GM21526 (cell line): ENCODE results near the gene PDE7B.
"Not testable (repeated sequence)": the region's sequence is repeated elsewhere in the genome, so short reads cannot be mapped to it uniquely, and the experiment has no call there.

Experiments used
- ATAC-seq: cut with Tn5 transposase; IDR thresholded peaks from one replicate; pipeline ENCODE4 v1.9.1; 2021; ENCODE audit warnings: moderate library complexity; ENCODE audit not compliant: unreplicated experiment, low FRiP score

Gene PDE7B

DNA sequence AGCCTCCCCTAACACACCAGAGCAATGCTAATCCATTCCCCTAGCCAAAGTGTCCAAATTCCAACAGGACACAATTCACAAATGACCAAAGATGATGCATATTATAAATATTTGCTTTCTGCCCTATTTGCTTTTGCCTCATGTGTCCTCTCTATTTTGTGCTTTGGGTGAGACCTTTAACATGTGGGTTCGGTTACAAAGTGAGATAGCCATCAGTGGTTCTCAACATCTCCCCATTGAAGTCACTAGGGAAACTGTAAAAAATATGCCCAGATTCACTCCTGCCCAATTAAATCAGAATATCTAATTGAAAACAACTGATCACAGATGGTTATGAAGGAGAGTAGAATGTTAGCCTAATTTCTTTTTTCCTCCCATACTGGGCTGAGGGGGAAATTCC is 239.4 kb downstream of the PDE7B start:
- ATAC-seq = no peak

DNA sequence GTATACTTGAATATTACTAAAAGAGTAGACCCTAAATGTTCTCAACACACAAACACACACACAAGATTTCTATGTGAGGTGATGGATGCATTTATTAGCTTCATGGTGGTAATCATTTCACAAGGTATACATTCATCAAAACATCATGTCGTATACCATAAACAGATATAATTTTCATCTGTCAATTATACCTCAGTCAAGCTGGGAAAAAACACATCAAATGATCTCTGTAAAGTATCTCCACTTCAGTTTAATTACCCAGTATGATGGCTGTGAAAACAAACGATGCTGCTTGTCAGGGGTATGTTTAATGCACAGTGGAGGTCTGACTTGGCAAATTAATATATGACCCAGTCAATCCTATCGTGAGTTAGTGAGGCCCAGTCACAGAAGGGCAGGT is 241.4 kb downstream of the PDE7B start:
- no peak for ATAC-seq

DNA sequence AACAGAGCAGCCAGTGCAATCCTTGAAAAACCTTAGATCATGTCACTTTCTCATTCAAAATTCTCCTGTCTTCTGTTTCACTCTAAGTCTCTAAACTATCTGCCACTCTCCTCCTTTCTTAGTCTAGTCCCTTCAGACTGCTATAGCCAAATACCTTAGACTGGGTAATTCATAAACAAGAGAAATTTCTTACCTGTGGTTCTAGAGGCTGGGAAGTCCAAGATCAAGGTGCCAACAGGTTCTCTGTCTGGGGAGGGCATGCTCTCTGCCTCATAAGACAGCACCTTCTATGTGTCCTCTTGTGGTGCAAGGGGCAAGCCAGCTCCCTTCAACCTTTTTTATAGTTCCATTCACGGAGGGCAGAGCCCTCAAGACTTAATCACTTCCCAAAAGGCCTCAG is 242.3 kb downstream of the PDE7B start:
- no peak for ATAC-seq

DNA sequence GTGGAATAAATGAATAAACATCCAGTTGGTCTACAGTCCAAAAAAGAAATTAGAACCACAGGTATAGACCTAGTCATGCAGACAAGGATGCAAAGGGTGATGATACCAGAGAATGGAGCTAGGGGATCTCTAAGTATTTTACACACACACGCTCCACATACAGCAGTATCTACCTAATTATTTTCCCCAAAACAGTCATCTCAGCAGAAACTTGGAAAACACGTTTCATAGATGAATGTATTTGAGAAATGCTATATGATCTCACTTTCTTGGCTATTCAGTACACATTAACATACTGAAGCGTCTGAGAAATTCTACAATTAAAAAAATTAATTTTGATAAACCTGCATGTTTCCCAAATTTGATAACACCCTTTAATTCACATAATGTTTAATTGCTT is 243.3 kb downstream of the PDE7B start:
- no peak for ATAC-seq

DNA sequence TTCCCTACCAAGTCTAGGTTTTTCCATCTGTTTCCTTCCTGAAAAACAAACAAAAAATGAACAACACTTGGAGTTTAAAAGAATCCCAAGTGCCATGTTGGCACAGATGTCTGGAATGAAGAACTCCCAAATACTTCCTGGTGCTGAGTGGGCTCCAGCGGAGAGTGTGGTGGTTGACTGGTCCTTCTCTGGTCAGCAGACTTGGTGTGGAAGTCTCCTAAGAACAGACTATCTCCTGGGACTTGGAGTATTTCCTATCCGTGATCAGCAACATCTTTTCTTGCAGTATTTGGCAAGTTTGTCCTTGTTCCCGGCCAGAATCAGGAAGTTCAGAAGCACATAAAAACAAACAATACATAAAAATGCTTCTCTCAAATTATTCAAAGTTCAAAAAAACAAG is 244.5 kb downstream of the PDE7B start:
- ATAC-seq = no peak

DNA sequence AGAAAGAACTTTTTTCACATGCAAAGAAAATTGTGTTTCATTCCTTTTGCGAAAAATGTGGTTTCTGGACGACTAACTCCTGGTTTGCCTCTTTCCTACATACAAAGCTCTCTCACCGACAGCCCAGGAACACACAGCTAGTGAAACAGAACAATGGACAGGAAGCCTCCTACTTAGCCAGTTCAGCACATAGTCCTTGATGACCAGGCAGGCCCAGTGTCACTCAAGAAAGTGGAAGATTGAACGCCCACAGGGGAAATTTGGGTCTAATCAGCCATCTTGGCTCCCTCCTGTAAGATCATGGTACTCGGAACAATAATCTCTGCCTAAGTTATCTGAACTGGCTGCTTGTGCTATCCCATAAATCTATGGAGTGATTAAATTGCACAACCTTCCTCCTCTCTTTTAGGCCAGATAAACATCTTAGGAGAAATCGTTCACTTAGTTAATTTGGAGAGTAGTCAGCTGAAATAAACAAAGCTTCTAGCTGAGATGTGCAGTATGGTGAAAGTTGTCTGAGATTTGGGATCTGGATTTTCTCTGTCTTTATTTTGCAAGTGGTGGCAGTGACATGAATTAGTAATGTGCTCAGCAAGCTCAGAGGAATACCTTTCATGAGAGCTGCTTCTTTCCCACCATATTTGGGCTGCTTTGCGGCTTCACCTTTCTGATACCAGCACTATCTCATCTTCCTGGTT is 251.6 kb downstream of the PDE7B start:
- ATAC-seq = no peak

DNA sequence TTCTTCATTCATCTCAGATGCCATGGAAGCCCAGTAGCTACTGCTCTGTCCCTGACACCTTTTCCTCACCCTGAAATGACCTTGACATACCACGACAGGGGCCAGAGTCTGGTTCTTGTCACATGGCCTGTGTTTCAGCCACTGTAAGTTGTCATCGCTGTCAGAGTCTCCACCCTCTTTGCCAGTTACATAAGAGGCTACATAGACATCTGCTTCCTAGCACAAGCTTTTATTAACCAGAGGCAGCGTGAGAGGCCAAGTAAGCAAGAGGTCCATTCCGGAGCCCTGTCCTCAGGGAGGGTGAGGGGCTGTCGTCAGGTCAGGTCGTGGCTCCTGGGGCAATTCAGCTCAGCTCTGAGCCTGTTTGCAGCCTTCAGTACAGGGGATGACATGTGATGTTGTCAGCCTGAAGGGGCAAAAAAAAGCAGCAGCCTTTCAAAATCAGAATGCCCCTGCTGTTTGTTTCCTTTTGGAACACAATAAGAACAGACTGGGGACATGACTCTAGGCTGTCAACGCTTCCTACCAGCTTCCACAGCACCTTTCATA is 252.3 kb downstream of the PDE7B start:
- no peak for ATAC-seq

DNA sequence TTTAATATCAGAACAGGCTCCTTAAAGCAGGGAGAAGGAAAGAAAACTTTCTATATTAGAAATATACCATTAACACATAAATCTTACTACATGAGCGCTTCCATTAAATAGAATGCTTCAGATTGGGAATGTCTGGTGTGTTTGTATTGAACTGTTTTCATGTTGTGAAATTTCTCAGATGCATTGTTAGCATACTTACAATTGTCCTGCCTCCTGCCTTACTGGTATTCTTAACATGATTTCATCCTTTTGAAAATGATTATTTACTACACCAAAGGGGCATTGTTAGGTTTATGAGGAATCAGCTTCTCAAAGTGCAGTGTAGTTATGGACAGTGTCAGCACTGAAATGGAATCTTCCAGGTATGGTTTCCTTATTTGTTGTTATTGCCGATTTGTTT is 253.1 kb downstream of the PDE7B start:
- no peak for ATAC-seq

DNA sequence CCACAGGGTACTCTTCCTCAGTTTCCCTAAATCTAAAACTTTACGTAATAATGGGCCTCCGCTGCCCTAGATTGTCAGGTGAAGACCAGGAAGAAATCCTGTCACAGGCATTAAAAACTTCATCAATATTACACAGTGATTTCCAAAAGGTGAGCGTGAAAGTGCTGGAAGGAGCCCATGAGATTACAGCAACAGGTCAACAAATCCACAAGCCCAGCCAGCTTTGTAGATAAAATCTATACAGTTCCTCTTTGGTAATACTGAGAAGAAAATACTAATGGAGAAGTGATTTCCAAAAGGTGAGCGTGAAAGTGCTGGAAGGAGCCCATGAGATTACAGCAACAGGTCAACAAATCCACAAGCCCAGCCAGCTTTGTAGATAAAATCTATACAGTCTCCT is 254.3 kb downstream of the PDE7B start:
- ATAC-seq = not testable (repeated sequence)

DNA sequence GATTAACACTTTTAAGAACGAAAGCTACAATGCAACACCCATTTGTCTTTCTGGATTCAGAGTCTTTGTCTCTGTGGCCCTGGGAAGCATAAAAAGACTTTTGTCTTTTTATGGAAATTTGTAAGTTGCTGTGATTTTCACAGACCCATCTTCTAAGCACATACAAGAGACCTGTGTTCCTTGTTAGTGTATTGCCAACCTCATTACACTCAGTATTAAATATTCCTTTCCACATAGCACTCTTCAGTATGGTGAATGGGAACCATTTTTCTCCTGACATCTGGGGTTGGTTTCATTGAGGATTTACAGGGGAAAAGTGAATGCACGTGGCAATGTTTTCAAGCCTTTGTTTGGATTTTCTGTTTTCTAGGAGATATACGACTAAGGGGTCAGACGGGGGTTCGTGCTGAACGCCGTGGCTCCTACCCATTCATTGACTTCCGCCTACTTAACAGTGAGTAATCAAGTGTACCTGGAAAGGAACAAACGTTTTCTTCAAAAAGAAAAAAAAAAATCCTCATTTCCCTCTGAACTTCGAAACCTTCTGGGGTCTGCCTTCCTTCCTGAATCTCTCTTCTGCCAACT is 257.0 kb downstream of the PDE7B start:
- ATAC-seq = no peak

DNA sequence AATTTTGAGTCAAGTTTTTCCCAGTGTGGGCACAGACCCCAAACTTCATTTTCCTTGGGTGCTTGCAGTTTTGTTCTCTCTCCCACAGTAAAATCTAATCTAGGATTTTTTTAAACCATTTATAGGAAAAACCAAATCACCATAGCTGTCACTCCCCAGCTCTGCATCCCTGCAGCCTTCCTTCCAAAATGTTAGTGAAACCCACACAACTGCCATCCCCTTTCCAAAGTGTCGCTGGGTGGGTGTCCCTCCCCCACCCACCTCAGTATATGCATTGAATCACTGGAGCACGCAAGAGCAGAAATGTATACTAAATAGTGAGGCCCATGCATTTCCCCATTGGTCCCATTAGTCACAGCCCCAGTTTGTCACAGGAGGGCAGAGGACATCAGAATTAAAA is 260.3 kb downstream of the PDE7B start:
- ATAC-seq = no peak

DNA sequence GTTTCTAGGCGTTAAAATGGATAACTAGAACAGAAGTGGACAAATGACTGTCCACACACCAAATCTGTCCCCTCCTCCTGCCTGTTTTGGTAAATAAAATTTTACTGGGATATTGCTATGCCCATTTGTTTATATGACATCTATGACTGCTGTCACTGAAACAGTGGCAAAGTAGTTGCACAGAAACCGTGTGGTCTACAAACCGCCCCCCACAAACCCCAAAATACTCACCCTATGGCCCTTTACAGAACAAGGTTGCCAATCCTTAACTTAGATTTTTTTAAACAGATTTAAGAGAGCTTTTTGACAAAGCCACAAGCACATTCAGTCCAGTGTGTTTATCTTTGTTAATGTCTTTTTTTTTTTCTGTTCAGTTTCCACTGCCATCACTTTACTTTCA is 260.8 kb downstream of the PDE7B start:
- ATAC-seq = no peak

DNA sequence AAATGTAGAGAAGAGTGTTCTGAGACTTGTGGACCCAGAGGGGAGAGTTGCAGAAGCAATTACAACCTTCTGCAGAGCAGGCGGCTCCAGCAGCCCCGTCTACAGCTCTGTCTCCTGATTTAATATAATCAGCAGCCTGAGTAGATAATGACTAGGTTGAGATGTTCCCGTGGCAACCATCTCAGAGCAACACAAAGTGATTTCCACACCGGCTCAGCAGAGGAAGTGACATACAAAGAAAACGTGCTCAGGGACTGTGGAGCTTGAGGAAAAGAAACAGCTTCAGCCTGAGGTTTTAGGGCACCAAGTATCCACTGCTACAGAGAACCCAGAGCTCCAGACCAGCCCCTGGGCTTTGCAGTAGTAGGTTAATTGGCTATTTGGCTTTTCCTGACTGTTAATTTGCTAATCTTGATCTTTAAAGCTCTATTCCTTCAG is 262.3 kb downstream of the PDE7B start:
- ATAC-seq = no peak

DNA sequence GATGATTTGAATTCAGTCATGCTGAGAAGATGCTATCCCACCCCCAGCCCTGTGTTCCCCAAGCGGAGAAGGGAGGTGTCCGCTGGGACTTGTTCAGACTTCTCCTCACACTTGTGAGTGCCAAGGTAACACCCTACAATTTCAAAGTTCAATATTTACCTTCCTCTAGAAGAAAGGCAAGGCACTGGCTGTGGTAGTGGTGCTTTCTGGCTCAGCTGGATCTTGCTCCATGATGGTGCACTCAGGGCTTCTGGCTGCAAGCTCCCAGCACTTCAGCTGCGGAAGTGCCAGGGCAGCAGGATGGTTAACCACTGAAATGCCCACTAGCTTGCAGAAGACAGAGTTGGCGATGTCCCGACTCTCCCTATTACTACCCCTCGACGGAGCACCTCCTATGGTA is 263.2 kb downstream of the PDE7B start:
- ATAC-seq = no peak

DNA sequence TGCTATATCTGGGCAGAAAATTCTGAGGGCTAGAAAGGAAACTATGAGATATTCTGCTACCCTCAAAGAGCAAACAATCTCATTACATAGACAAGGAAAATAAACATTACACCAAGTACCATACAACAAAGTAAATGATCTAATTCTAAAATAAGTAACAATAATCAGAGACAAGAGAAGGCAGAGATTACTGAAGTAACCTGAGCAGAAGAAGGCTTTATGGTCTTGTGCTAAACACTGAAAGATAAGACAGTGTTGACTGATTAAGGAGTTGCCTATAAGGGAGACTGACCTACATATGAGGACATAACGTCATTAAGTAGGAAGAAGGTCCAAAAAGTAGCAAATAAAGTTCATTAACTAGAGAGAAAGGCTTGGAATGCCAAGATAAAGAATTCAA is 264.4 kb downstream of the PDE7B start:
- no peak for ATAC-seq

DNA sequence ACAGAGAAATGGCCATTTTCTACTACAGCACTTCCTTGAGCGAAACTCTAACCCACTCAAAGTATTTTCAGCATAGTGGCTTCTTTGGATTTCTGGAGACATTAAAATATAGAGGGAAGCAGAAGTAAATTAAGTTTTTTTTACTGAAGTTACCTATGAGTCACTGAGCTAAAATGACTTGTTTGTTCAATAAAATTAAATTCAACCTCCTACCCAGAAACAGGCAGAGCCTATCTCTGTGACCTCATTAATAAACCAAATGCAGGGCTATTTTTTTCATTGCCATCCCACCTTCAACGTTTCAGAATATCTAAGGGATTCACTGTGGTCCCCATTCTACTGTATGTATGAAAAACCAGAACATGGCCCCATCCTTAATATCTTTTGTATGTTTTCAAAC is 265.6 kb downstream of the PDE7B start:
- ATAC-seq = no peak

DNA sequence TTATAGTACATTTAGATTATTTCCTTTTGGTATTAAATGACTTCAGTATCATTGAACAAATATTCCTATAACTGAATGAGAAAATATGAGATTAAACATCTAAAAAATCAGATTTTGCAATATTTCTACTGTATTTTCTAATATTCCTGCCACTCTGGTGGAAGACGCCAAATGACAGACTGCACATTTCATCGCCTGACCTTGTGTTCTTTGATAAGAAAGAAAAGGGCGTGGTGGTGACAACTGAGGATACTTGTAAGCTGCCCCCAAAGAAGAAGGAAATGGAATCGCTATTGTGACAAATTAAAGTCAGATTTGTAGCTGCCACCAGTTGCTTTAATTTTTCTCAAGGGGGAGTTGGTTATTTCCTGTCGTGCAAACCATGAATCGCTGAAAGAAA is 267.3 kb downstream of the PDE7B start:
- no peak for ATAC-seq

DNA sequence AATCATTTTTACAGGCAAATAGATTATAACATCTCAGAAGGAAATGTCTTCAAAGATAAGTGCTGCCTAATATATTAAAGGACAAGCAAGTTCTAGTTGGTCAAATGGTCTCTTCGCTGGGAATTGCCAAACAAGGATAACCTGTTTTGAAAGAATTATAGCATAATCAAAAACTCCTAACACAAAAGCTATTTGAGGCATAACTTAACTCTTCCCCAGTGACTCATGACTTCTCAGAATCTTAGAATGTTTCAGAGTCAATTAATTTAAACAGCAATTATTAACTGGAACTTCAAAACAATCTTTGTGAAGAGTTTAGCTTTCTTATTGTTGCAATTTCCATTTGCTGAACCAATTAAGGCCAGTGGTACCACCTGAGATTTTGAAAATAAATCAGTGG is 272.0 kb downstream of the PDE7B start:
- ATAC-seq = no peak

DNA sequence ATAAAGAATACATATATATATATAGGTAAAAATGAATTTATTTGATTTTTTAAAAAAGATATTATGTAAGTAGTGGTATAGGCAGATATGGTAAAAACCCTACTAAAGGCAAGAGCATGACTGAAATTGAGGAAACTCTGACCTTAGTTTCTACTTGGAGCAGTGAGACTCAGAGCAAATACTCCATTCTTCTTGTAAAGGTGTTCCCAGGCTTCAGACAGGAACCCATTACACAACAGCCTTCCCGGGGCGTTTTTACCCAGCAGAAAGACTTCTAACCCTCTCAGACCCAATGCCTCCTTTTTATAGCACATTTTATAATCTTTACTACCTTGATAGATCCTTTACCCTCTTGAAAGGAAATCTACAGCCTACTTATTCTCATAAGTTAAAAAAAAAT is 274.1 kb downstream of the PDE7B start:
- no peak for ATAC-seq

DNA sequence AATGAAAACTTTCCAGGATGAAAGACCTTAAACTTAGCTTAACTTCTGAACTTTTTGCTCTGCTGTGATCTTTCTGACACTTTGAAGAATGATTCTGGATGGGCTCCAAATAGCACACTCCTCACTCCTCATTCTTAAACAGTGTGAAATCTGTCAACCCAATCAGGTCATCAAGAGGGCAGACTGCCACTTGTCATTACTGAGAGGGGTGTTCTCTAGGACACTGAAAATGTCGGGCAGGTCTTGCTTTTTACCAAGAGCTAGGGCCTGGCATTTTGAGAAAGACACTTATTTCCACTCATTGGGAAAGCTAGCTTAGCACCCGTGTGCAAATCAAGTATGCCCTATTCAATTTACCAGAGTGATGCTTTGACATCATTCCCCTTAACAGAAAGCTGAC is 276.4 kb downstream of the PDE7B start:
- no peak for ATAC-seq

DNA sequence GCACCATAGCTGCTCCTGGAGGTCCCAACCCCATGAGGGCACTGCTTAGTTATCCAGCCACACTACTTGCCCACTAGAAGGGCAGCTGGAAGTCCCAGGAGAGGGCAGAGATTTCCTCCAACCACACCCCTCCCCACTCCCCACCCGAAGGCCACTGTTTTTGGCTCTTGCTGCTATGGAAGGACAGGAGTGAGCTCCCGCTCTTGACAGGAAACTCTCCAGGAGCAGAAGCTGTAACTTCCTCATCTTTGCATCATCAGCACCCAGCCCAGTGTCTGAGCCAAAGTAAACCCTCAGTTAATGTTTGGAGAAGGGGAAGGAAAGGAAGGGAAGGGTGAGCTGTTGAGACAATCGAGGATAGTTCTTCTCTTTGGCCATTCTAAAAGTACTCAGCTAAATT is 277.9 kb downstream of the PDE7B start:
- no peak for ATAC-seq

DNA sequence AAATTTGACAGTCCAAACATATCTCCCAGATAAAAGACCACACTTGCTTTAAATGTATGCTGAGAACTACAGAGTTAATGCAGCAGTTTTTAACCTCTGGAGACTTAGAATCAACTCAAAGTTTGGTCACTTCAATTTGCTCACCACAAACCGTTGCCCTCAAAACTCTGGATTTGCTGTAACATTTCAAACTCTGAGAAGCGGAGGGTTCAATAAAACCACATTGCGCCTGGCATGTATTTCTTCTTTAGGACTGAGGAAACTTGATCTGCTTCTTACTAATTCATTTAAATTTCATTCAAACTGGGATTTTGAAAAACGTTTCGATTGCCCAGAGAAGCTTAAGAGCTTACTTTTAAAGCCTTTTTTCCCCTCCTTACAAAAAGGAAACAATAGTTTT is 282.8 kb downstream of the PDE7B start:
- ATAC-seq = no peak
